OCI-LY1 (cell line): ENCODE measurements around the gene CC2D1A.

Source experiments
- H2AFZ ChIP-seq: fragments of 200-600 bp; sonication (generic), shearing (Covaris generic); 2 replicates; pipeline ENCODE4 v1.6.0; 2014; ENCODE audit warnings: antibody characterized with exemption, mild to moderate bottlenecking, low read length
- H3F3A ChIP-seq: fragments of 200-600 bp; sonication (generic), shearing (Covaris generic); 2 replicates; pipeline ENCODE4 v1.6.0; 2014; ENCODE audit warnings: mild to moderate bottlenecking, antibody characterized with exemption, low read length, moderate library complexity; ENCODE audit not compliant: insufficient read depth
- H3K27ac ChIP-seq: fragments of 200-600 bp; sonication (generic); 2 replicates; pipeline ENCODE4 v1.5.1; 2014; ENCODE audit warnings: low read length, mixed run types, mild to moderate bottlenecking, low read depth; ENCODE audit not compliant: poor library complexity, severe bottlenecking
- H3K27me3 ChIP-seq: fragments of 200-600 bp; sonication (generic); 2 replicates; pipeline ENCODE4 v1.6.0; 2014; ENCODE audit warnings: antibody characterized with exemption, mild to moderate bottlenecking, low read length, moderate library complexity; ENCODE audit not compliant: insufficient read depth
- H3K36me3 ChIP-seq: fragments of 200-600 bp; sonication (generic); 2 replicates; pipeline ENCODE4 v1.6.1; 2014; ENCODE audit warnings: mild to moderate bottlenecking, antibody characterized with exemption, low read length, moderate library complexity, mixed read lengths; ENCODE audit not compliant: insufficient read depth
- H3K4me1 ChIP-seq: fragments of 200-600 bp; sonication (generic); 2 replicates; pipeline ENCODE4 v1.5.1; 2014; ENCODE audit warnings: mild to moderate bottlenecking, low read length, moderate library complexity; ENCODE audit not compliant: insufficient read depth, severe bottlenecking
- H3K4me2 ChIP-seq: fragments of 200-600 bp; sonication (generic), shearing (Covaris generic); 2 replicates; pipeline ENCODE4 v1.6.1; 2014; ENCODE audit warnings: low read length
- H3K4me3 ChIP-seq: fragments of 200-600 bp; sonication (generic); 2 replicates; pipeline ENCODE4 v1.5.1; 2014; ENCODE audit warnings: low read length, low read depth, mild to moderate bottlenecking, mixed read lengths; ENCODE audit not compliant: poor library complexity, severe bottlenecking
- H3K79me2 ChIP-seq: fragments of 200-600 bp; shearing (Covaris generic); 2 replicates; pipeline ENCODE4 v1.6.1; 2016; ENCODE audit warnings: mixed run types, low read length, mixed read lengths; ENCODE audit not compliant: insufficient read depth
- H3K9ac ChIP-seq: fragments of 200-600 bp; sonication (generic), shearing (Covaris generic); 2 replicates; pipeline ENCODE4 v1.6.1; 2014; ENCODE audit warnings: mild to moderate bottlenecking, low read length, mixed read lengths
- H3K9me2 ChIP-seq: fragments of 200-600 bp; sonication (generic), shearing (Covaris generic); 2 replicates; pipeline ENCODE4 v1.6.1; 2014; ENCODE audit warnings: low read depth, mild to moderate bottlenecking, low read length, mixed read lengths
- H3K9me3 ChIP-seq: fragments of 200-600 bp; shearing (Covaris generic); 2 replicates; pipeline ENCODE4 v1.6.1; 2014; ENCODE audit warnings: low read length, mixed read lengths
- H4K20me1 ChIP-seq: fragments of 200-600 bp; sonication (generic), shearing (Covaris generic); 2 replicates; pipeline ENCODE4 v1.6.0; 2016; ENCODE audit warnings: mild to moderate bottlenecking, low read length; ENCODE audit not compliant: insufficient read depth
- EZH2 ChIP-seq: fragments of 200-600 bp; sonication (generic), shearing (Covaris generic); IDR thresholded peaks from 2 replicates; pipeline ENCODE4 v1.8.0; 2017; ENCODE audit warnings: borderline replicate concordance, mixed run types, mild to moderate bottlenecking, antibody characterized with exemption, low read length, moderate library complexity, mixed read lengths
- TF ChIP-seq, protein P1 (sequence below): fragments of 200-600 bp; sonication (generic), shearing (Covaris generic); IDR thresholded peaks from 2 replicates; pipeline ENCODE4 v1.5.1; 2017; ENCODE audit warnings: mild to moderate bottlenecking, antibody characterized with exemption, low read length, moderate library complexity, mixed read lengths

CC2D1A gene

DNA sequence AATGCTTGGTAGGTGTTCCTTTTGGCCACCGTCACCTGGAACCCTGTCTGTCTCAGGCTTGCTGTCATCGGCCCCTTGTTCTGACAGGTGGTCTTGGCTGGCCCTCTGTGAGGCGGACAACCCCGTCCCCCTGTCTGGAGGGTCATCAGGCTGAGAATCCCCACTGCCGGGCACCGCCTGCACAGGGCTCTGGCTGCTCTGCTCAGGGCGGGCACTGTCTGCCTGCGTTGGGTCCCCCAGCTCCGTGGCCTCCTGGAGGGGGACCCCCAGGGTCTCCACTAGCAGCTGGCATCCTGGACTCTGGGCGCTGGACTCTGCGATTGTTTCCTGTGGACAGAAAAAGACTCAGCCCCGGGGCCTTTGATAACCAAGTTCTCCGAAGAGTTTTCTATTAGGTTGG is 15.9 kb upstream of the CC2D1A start:
- H3K9me2 ChIP-seq, result no peaks in the 10 kb centered on the region
- TF ChIP-seq, protein P1, sequence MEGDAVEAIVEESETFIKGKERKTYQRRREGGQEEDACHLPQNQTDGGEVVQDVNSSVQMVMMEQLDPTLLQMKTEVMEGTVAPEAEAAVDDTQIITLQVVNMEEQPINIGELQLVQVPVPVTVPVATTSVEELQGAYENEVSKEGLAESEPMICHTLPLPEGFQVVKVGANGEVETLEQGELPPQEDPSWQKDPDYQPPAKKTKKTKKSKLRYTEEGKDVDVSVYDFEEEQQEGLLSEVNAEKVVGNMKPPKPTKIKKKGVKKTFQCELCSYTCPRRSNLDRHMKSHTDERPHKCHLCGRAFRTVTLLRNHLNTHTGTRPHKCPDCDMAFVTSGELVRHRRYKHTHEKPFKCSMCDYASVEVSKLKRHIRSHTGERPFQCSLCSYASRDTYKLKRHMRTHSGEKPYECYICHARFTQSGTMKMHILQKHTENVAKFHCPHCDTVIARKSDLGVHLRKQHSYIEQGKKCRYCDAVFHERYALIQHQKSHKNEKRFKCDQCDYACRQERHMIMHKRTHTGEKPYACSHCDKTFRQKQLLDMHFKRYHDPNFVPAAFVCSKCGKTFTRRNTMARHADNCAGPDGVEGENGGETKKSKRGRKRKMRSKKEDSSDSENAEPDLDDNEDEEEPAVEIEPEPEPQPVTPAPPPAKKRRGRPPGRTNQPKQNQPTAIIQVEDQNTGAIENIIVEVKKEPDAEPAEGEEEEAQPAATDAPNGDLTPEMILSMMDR, result no peak
- no peak for TF ChIP-seq EZH2
- H3K4me1 ChIP-seq, result no peaks in the 10 kb centered on the region
- H3K9me3 ChIP-seq, result no peaks in the 10 kb centered on the region
- H3K79me2 ChIP-seq, result no peaks in the 10 kb centered on the region
- H3F3A ChIP-seq, result no peaks in the 10 kb centered on the region
- H3K27ac ChIP-seq, result no peak overlapping the region
- H3K36me3 ChIP-seq, result no peaks in the 10 kb centered on the region
- no peak overlapping the region for H3K4me3 ChIP-seq
- H3K4me2 ChIP-seq, result no peak overlapping the region
- no peaks in the 10 kb centered on the region for H4K20me1 ChIP-seq
- H2AFZ ChIP-seq, result no peak overlapping the region
- no peak overlapping the region for H3K9ac ChIP-seq
- H3K27me3 ChIP-seq, result peaks cover 9% of the 10 kb centered on the region; the same call in 1 of the 2 replicates

DNA sequence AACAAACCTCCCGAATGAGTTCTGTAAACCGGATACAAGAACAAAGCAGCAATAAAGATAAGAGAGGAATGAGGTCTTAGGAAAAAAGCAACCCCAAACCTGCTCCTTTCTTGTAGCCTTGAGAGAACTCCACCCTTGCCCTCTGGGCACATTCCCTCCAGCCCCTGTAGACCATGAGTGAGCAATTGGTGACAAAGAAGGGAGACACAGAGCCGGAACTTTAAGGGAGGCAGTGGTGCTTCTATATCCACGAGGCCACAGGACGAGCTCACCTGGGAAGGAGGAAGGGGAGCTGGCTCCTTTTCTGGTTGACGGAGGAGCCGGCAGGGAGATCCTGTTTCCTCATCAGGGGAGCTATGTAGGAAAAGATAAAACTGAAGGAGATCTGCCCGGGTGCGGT is 13.1 kb upstream of the CC2D1A start:
- Histone ChIP-seq H3K9ac (no peak overlapping the region), H3K9me2 (no peaks in the 10 kb centered on the region), H3K27me3 (0 out of 2 replicates have a peak, but pooled peaks cover 4% of the 10 kb centered on the region), H4K20me1 (no peaks in the 10 kb centered on the region), H3K4me2 (no peak overlapping the region), H3K36me3 (no peaks in the 10 kb centered on the region), H3K9me3 (no peaks in the 10 kb centered on the region), H3K4me3 (no peak overlapping the region), H3K79me2 (no peaks in the 10 kb centered on the region), H3K27ac (no peak overlapping the region), H3F3A (no peaks in the 10 kb centered on the region), H3K4me1 (no peaks in the 10 kb centered on the region), H2AFZ (no peak overlapping the region)
- no peak for TF ChIP-seq EZH2
- TF ChIP-seq, protein P1, result no peak

DNA sequence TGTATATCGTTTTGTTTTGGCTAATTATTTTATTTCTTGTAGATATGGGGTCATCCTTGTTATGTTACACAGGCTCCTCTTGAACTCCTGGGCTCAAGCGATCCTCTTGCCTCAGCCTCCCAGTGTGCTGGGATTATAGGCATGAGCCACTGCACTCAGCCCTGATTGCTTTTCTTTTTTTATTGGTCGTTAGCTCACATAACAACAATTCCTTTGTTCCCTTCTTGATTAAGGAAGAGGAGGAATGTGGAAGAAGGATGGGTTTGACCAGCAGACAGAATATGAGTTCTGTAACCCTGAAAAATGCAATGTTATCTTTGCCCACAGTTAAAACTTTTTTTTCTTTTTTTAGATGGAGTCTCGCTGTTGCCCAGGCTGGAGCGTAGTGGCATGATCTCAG is 11.4 kb upstream of the CC2D1A start:
- H3K36me3 ChIP-seq, result no peaks in the 10 kb centered on the region
- no peaks in the 10 kb centered on the region for H3K9me2 ChIP-seq
- H3K9me3 ChIP-seq, result no peaks in the 10 kb centered on the region
- H3K4me2 ChIP-seq, result no peak overlapping the region
- no peak for TF ChIP-seq EZH2
- TF ChIP-seq, protein P1, result no peak
- no peaks in the 10 kb centered on the region for H3K4me1 ChIP-seq
- no peaks in the 10 kb centered on the region for H3K27me3 ChIP-seq
- no peak overlapping the region for H3K9ac ChIP-seq
- no peak overlapping the region for H3K4me3 ChIP-seq
- no peaks in the 10 kb centered on the region for H3K79me2 ChIP-seq
- H2AFZ ChIP-seq, result no peak overlapping the region
- H3F3A ChIP-seq, result no peaks in the 10 kb centered on the region
- no peaks in the 10 kb centered on the region for H4K20me1 ChIP-seq
- H3K27ac ChIP-seq, result no peak overlapping the region
